Measurements from ENCODE around the gene WWOX.

The WWOX gene

DNA sequence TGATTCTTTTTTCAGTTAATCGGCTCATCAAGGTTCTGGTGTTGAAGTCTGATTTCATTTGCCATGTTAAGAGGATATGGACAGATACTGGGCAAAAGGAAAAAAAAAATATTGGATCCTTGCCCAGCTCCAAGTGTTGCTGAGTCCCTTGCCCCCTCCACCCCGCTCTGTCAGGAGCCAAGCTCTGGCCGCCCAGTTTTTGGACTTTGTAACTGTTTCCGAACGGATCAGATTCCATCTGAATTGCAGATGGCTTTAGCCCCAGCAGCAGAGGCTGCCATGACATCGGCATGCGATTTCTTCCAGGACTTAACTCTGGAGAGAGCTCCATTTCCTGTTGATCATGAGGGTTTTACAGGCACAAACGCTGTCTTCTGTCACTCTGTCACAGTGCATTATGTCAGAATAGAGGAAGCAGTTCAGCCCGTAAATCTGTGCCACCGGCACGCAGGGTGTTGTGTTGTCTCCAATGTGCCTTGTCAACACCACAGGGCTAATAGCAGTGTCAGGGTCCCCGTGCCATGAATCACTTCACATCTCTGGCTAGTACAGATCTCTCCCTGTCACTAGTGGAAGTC, 885.5 kb downstream of the WWOX start:
- no peak for DNase-seq

DNA sequence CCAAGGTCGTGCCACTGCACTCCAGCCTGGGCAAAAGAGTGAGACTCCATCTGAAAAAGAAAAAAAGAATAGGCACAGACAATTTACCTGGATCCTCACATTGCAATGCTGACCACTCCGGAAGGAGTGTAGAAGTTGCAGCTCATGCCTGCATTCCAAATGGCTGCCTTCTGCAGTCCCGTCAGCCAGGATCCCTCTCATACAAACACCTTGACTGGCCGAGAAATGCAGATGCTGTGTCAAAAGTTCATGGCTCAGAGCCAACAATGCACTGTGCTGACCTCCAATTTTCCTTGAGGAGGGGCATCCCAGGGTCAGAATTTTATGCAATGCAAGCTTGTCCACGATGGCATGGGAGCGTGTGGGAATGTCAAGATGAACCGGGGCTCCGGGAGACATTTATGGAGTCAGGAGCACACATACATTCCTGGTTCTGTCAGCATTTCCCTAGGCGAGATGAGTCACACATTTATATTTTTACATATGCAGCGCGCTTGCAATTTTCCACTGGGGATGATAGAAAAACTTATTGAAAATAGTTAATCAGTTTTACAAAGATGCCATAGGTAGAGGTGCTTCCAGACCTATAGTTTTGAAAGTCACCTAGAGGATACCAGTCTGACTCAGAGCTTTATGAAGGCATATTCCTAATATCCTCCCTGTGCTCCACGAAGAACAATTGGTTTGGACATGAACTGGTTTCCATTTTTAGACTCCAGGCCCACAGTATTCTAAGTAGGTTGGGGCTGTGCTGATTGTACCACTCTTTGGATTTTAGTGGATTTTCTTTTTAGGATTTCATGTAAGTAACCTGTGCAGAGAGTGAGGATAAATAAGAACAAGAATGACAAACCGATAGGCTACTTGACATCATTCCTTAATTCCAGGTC, 886.5 kb downstream of the WWOX start:
- DNase-seq = no peak

DNA sequence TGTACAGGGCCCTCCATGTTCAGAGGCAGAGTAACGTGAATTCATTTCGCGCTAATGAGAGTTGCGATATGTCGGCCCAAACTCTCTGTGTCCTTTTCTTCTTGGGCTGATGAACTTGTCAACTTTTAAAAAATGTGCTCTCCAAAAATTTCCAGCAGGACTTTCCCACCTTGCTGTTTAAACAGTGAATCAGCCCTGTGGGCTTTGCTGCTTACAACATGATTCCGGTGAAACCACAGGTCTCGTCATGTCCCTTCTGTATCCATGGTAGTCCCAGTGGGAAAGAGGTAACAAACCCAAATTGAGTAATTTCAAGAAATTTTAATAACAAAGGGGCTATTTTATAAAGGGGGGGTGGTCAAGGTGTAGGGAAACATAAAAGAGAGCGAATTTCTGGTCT, 888.2 kb downstream of the WWOX start:
- DNase-seq = no peak

DNA sequence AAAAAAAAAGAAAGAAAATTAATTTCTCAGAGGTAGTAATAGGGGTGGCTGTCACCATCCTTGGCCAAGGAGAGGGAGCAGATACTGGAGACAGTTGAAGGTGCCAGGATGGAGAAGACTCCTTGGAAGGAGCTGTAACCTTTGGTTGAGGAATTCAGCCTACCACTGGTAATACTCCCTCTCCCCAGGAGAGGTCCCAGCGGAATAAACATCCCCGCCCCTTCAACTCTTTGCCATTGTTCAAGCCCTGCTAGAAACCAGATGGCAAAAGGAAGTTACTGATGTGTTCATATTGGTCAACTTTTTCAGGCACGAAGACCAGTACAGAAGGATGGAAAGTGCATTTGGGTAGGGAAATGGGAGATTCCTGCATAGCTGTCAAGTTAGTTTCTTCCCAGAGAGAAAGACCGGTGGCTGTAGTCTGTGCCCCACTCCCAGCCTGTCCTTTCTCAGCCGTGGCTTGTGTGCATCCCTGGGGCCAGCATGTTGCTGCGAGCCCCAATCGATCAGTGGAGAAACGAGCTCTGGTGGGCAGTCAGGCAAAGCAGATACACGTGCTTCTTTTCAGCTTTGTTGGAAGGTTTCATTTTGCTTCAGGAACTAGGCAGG, 889.0 kb downstream of the WWOX start:
- no peak for DNase-seq

DNA sequence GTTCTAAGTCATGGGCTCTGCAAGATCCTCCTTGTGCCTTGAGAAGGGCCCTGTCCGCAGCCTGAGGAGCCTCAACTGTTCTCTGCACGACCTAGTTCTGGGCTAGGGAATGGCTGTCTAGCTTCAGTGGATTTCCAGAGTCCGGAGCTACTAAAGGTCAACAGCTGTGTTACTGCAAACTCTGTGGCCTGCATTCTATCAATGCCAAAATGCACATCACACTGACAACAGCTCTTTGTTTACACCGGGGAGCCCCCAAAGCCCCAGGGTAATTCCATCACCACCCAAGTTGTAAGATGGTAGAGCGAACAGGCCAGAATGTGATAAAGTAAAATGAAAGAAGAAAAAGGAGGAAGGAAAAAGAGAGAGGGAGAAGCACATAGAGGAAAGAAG, 890.9 kb downstream of the WWOX start:
- DNase-seq = no peak

DNA sequence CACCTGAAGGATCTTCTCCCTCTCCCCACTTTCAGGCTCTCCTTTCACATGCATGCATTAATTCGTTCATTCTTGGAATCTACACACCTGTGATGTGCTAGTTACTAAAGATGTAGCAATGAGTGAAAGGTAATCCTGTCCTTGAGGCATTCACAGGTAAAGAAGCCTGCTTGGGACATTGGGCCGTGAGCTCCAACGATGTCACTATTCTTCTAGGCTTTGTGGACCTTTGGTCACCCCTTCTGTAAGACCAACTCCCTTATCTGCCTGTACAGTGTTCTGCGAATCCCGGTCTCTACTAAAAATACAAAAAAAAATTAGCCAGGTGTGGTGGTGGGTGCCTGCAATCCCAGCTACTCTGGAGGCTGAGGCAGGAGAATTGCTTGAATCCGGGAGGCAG, 892.5 kb downstream of the WWOX start:
- no peak for DNase-seq

DNA sequence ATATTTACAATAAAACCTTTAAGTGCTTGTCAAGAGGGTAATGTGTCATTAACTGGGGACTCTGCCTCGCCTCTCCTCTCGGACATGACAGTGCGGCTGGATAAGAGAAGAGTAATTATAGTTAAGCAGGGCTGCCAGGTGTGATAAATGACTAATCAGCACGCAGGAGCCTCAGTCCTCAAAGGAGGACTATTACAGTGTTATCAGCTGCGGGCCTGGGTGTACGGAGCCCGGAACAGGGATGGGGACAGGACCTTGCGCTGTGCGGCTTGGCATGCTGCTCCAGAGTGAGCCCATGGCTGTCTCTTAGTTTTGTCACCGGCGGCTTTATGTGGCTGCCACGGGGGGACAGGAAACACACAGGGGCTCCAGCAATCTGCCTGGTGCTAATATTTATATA, 893.9 kb downstream of the WWOX start:
- DNase-seq = no peak

DNA sequence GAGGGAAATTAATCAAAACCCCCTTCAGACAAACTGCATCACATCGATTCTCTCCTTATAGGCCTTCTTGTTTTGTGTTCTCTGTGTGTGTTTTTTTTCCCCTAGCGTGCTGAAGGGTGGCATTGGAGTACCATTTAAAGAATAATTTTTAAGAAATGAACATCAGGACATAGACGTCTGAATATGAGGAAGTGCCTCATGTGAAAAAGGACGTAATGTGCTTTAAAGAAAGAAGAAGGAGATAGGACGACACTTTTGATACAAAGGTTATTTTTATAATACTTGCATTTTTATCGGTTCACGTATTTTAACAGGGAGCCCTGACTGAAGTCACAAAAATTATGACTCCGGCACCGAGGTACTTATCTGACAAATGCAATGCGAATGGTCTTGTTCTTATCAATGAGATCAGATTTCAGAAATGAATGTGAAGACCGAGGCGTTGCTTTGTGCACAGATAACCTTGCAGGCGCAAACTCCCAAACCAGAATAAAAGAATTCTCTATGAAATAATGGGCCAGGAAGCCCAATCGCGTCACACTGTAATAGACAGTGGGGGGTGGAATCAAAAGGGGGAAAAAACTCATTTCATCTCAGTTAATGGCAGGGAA, 894.8 kb downstream of the WWOX start:
- no peak for DNase-seq

DNA sequence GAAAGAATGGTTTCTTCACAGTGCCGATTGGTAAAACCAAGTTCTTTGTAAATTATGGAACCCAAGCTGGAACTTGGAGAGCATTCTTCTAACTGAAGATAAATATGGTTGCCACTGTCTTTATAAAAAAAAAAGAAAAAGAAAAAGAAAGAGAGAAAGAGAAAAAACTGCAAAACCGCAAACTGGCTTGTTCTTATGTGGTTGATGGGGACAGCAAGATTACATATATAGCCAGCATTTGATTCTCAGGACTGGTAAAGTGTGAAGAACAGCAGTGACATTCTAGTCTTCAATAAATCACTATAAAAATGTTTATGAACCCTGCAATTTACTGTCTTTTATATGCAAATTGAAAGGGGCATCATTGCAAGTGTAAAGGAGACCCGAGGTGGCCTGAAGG, 896.0 kb downstream of the WWOX start:
- no peak for DNase-seq

DNA sequence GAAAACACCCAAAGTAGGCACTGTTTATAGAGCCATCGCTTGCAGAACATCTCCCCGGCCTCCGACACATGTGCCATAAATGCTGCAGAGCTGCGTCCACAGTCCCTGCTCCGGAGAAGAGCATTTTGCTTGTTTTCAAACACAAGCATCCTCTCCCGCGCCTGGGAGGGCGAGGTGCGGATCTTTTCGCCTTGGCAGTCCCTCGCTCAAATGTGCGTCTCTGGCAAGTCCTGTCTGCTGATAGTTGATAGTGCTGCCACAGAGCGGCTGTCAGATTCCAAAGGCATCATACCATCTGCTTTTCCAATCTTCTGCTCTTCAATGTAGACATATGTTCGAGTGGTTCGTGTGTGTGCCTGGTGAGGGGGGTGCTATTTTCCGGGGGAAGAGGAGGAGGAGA, 897.3 kb downstream of the WWOX start:
- DNase-seq = no peak

DNA sequence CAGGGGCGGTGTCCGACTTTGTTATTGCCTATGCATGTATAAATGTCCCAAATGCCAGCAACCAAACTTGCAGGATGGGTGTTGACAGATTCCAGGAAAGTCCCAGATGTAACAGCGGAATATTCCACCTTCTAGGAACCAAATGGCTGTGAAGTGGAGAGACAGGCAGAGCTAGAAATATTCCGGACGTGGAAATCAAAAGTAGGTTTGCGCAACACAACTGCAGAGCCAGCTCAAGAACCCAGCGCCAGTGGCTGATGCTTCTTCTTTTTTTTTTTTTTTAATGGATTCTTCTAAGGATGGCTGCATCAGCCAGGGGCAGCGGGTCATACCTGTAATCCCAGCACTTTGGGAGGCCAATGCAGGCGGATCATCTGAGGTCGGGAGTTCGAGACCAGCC, 899.4 kb downstream of the WWOX start:
- no peak for DNase-seq

DNA sequence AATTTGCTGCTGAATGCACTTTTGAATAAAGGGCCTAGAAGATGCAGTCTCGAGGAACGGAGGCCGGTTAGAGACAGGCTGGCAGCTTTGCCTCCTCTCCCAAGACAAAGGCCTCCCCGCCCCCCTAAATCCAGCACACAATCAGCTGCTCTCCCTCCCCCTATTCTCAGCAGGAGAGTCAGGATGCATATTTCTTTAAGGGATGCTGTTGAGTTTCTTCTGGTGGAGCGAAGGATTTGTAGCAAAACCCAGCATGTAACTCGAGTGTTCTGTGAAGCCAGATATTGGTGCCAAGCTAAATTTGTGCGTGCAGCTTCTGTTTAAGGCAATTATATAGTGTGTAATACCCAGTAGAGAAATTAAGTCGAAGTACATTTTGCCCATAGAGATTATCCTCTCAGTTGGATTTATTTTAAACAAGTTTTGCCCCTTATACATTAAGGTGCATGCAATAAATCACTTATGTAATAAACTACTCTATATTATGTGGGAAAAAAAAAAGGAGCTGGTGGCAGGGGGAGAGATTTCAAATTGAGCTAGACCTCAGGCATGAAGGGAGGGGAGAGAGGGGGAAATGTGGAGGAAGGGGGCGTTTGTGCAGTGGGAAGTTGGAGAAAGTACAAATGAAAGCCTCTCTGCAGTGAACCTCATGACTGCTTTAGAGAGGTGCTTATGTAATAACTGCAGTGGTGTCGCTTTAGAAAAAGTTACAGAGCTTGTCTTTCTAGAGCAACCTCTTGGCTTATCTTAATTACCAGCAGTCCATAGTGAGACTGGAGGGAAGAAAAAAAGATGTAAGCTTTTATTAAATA, 901.9 kb downstream of the WWOX start:
- DNase-seq = no peak

DNA sequence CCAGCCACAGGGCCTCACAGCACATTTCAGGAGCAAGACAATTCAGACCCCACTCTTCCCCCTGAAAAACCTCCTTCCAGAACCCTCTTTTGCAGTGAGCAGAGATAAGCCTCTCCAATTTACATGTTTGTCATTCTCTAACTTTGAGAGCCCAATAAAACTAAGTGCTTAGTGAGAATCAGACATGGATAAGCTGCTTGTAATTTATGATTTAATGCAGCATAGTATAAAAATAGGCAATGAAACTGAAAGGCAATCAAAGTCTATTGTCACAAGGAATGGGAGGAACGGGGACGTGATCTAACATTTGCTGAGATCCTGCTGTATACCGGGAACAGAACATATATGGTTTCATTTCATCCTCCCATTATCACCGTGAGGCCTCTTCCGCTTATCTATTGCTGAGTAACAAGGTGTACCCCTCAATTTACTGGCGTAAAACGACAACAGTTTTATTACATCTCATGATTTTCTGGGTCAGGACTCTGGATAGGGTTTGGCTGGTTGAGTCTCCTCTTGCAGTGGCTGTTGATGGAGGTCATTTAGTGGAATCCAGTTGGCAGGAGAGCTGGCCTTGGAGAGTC, 903.7 kb downstream of the WWOX start:
- DNase-seq = no peak

DNA sequence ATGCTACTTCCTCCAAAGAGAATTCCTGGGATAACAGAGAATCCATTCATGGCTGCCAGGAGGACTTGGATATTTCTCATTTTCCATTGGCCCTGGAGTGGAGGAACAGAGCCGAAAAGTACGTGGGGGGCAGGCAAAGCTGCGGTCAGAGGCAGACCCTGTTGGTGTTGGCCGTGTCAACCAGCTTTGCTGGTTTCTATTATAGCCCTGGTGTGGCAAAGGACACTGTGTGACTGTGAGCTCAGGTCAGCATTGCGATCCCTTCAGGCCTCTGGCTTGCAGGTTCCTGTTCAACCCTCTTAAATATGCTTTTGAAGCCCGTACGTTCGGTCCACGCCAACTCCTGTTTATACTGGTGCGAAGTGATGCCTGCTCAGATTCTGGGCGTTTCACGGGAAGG, 904.9 kb downstream of the WWOX start:
- DNase-seq = no peak

DNA sequence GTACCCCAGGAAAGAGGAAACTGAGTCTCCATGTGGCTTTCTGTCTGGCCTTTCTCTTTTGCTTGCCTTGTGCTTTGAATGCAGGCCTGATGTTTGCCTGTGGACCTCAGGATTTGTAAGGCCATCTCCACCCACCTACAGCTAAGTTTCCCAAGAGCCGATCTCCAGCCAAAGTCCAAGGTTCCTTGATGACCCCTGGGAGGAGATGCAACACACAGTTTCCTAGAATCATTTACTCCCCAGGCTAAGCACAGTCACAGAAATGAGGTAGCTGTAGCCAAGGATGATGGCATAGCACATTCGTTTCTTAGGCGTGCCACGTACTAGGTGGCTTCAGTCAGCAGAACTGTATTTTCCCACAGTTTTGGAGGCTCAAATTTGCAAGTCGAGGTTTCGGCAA, 905.6 kb downstream of the WWOX start:
- no peak for DNase-seq

DNA sequence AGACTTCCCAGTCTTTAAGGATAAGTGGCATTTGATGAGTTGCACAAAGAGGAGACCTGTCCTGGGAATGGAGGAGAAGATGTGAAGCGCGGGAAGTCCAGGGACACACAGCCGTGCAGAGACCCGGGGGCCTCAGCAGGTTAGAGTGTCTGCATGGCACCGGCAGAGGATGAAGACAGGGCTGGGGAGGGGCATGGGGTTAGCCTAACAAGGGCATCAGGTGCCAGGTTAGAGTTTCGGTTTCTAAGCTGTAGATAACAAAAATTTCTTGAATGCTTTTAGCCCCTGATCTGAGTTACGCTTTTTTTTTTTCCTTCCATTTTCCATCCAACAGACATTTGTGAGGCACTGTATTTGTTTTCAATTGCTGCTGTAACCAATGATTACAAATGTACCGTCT, 906.8 kb downstream of the WWOX start:
- DNase-seq = no peak

DNA sequence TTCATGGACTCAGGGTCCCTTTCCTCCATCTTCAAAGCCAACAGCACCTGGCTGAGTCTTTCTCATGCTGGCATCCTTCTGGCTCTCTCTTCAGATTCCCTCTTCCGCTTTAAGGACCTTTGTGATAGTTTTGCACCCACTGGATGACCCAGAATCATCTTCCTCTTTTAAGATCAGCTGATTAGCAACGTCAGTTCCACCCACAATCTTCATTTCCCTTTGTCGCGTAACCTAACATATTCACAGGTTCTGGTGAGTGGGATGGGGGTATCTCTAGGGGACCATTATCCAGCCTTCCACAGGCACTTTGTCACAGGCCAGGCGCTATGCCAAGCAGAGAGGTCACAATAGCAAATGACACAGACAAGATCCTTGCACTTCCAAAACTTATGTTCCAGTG, 907.3 kb downstream of the WWOX start:
- no peak for DNase-seq

DNA sequence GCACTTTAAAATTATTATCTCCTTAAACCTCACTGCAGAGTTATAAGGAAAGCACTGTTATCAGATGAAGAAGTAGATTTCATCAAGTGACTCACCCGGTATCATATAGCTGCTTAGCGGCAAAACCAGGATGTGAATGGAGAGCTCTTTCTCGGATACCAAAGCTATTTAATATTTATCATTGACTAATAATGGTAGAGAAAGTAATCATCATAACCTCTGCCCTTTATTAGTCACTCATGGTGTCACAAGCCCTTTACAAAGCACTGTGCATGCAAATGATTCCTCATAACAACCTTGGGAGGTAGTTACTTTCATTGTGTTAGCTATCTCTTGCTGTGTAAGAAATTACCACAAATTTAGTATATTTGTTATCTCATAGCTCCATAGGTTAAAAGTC, 908.2 kb downstream of the WWOX start:
- no peak for DNase-seq

DNA sequence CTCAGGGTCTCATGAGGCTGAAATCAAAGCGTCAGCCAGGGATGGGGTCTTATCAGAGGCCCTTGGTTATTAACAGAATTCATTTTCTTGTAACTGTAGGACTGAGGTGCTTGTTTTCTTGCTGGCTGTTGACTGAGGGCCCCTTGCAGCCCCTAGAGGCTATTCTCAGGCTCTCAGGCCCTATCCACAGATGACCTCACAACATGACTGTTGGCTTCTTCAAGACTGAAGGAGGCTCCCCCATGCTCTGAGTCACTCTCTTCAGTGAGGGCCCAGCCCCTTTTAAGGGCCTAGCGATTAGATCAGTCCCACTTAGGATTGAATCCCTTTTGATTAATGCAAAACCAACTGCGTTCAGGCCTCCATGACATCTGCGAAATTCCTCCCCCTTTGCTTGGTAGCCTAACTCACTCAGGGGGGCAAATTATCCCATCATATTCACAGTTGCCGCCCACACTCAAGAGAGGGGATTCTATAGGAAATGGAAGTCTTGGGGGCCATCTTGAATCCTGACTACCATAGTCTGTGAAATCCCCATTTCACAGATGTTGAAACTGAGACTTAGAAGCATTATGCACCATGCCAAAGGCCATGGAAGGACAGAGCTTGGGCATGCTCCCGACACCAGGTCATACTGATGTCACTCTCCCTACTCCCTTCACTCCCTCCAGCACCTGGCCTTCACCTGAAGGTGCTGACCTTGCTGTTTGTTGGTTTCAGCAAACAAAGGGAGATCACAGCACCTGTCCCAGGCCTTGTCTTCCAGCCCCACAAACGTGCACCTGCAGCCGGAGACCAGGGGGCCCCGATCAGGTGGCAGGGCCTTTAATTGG, 908.8 kb downstream of the WWOX start:
- DNase-seq = no peak

DNA sequence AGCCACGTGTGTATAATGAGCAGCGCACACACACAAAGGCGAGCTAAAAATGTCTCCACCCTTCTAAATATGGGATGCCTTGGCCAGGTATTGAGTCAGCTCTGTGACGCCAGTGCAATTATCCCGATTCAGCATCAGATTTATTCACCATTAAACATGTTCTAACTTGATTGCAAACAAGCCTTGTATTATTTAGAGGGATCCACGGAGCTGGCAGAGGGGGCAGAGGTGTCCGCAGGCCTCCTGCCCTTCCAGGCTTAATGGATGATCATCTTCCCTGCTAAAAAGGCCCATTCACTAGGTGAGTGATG, 909.4 kb downstream of the WWOX start:
- no peak for DNase-seq

DNA sequence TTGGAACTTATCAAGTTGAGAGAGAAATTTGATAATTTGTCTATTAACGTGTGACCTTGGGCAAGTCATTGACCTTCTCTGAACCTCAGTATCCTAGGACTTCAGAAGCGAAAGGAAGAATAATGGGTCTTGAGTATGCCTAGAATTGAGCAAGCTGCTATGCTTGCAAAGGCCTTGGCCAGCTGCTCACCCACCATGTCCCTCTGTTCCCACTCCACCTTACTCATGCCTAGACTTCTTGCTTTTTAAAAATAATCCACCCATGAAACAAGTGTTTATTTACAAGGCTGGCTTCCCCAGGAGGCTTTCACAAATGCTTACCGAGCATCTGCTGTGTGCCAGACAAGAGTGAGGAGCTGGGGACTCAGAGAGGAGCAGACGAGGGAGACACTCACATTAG, 910.4 kb downstream of the WWOX start:
- DNase-seq = no peak

DNA sequence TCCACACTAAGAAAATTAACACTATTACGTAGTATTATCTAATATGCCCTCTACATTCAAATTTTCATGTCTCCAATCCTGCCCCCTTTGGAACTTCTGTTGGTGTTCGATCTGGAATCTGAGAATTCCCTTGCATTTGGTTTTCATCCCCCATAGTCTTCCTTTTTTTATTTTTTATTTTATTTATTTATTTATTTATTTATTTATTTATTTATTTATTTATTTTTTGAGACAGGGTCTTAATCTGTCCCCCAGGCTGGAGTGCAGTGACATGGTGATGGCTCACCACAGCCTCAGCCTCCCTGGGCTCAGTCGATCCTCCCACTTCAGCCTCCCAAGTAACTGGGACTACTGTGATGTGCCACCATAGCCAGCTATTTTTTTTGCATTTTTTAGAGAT, 911.8 kb downstream of the WWOX start:
- DNase-seq = no peak

Data from CD4-positive, alpha-beta T cell treated with Interleukin-10 for 1 hour (primary cell).